HEK293 (cell line): ENCODE measurements around the gene MS4A14.

Source experiments
- CTCF ChIP-seq: fragments of 450-650 bp; formaldehyde crosslinking; IDR thresholded peaks from 2 replicates; pipeline ENCODE4 v1.5.1; 2016; ENCODE audit warnings: missing biosample characterization, missing genetic modification characterization
- KLF16 ChIP-seq: fragments of 450-650 bp; formaldehyde crosslinking; IDR thresholded peaks from 2 replicates; pipeline ENCODE4 v1.5.1; 2017; ENCODE audit warnings: missing biosample characterization, missing genetic modification characterization
- REST ChIP-seq: fragments of 450-650 bp; formaldehyde crosslinking; IDR thresholded peaks from 2 replicates; pipeline ENCODE4 v1.5.1; 2016; ENCODE audit warnings: missing biosample characterization, missing genetic modification characterization
- ZFP41 ChIP-seq: fragments of 450-650 bp; formaldehyde crosslinking; IDR thresholded peaks from 2 replicates; pipeline ENCODE4 v1.5.1; 2016; ENCODE audit warnings: missing biosample characterization, missing genetic modification characterization, borderline replicate concordance
- ZNF16 ChIP-seq: fragments of 450-650 bp; formaldehyde crosslinking; IDR thresholded peaks from 2 replicates; pipeline ENCODE4 v1.5.1; 2016; ENCODE audit warnings: low read depth, missing biosample characterization, missing genetic modification characterization
- ZNF211 ChIP-seq: fragments of 450-650 bp; formaldehyde crosslinking; IDR thresholded peaks from 2 replicates; pipeline ENCODE4 v1.5.1; 2016; ENCODE audit warnings: low read depth, missing biosample characterization, missing genetic modification characterization
- ZNF404 ChIP-seq: fragments of 450-650 bp; formaldehyde crosslinking; IDR thresholded peaks from 2 replicates; pipeline ENCODE4 v1.5.1; 2017; ENCODE audit warnings: missing biosample characterization, missing genetic modification characterization
- ZNF501 ChIP-seq: fragments of 450-650 bp; formaldehyde crosslinking; IDR thresholded peaks from 2 replicates; pipeline ENCODE4 v1.5.1; 2016; ENCODE audit warnings: missing biosample characterization, missing genetic modification characterization
- ZNF561 ChIP-seq: fragments of 450-650 bp; IDR thresholded peaks from 2 replicates; pipeline ENCODE4 v1.5.1; 2018; ENCODE audit warnings: missing biosample characterization, missing genetic modification characterization, borderline replicate concordance
- TF ChIP-seq, protein P1 (sequence below): fragments of 450-650 bp; formaldehyde crosslinking; conservative IDR thresholded peaks from 2 replicates; pipeline ENCODE4 v1.5.1; 2016; ENCODE audit warnings: low read depth, missing biosample characterization, missing genetic modification characterization
- TF ChIP-seq, protein P2 (sequence below): fragments of 450-650 bp; formaldehyde crosslinking; IDR thresholded peaks from 2 replicates; pipeline ENCODE4 v1.5.1; 2016; ENCODE audit warnings: missing biosample characterization, missing genetic modification characterization, low read depth
- TF ChIP-seq, protein P3 (sequence below): fragments of 450-650 bp; formaldehyde crosslinking; IDR thresholded peaks from 2 replicates; pipeline ENCODE4 v1.5.1; 2016; ENCODE audit warnings: missing biosample characterization, missing genetic modification characterization
- TF ChIP-seq, protein P4 (sequence below): fragments of 450-650 bp; formaldehyde crosslinking; IDR thresholded peaks from 2 replicates; pipeline ENCODE4 v1.5.1; 2016; ENCODE audit warnings: missing biosample characterization, missing genetic modification characterization

- TF ChIP-seq, protein P1, sequence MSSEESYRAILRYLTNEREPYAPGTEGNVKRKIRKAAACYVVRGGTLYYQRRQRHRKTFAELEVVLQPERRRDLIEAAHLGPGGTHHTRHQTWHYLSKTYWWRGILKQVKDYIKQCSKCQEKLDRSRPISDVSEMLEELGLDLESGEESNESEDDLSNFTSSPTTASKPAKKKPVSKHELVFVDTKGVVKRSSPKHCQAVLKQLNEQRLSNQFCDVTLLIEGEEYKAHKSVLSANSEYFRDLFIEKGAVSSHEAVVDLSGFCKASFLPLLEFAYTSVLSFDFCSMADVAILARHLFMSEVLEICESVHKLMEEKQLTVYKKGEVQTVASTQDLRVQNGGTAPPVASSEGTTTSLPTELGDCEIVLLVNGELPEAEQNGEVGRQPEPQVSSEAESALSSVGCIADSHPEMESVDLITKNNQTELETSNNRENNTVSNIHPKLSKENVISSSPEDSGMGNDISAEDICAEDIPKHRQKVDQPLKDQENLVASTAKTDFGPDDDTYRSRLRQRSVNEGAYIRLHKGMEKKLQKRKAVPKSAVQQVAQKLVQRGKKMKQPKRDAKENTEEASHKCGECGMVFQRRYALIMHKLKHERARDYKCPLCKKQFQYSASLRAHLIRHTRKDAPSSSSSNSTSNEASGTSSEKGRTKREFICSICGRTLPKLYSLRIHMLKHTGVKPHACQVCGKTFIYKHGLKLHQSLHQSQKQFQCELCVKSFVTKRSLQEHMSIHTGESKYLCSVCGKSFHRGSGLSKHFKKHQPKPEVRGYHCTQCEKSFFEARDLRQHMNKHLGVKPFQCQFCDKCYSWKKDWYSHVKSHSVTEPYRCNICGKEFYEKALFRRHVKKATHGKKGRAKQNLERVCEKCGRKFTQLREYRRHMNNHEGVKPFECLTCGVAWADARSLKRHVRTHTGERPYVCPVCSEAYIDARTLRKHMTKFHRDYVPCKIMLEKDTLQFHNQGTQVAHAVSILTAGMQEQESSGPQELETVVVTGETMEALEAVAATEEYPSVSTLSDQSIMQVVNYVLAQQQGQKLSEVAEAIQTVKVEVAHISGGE = no peak
- TF ChIP-seq ZNF501 (tag by site-specific recombination) (no peak), CTCF (tag by site-specific recombination) (no peak), KLF16 (tag by site-specific recombination) (no peak), ZNF16 (tag by site-specific recombination) (no peak), ZNF211 (tag by site-specific recombination) (no peak), ZFP41 (tag by site-specific recombination) (no peak), ZNF561 (tag by site-specific recombination) (no peak), ZNF404 (tag by site-specific recombination) (no peak), REST (tag by site-specific recombination) (no peak)
- TF ChIP-seq, protein P2, sequence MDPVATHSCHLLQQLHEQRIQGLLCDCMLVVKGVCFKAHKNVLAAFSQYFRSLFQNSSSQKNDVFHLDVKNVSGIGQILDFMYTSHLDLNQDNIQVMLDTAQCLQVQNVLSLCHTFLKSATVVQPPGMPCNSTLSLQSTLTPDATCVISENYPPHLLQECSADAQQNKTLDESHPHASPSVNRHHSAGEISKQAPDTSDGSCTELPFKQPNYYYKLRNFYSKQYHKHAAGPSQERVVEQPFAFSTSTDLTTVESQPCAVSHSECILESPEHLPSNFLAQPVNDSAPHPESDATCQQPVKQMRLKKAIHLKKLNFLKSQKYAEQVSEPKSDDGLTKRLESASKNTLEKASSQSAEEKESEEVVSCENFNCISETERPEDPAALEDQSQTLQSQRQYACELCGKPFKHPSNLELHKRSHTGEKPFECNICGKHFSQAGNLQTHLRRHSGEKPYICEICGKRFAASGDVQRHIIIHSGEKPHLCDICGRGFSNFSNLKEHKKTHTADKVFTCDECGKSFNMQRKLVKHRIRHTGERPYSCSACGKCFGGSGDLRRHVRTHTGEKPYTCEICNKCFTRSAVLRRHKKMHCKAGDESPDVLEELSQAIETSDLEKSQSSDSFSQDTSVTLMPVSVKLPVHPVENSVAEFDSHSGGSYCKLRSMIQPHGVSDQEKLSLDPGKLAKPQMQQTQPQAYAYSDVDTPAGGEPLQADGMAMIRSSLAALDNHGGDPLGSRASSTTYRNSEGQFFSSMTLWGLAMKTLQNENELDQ = no peak
- TF ChIP-seq, protein P3, sequence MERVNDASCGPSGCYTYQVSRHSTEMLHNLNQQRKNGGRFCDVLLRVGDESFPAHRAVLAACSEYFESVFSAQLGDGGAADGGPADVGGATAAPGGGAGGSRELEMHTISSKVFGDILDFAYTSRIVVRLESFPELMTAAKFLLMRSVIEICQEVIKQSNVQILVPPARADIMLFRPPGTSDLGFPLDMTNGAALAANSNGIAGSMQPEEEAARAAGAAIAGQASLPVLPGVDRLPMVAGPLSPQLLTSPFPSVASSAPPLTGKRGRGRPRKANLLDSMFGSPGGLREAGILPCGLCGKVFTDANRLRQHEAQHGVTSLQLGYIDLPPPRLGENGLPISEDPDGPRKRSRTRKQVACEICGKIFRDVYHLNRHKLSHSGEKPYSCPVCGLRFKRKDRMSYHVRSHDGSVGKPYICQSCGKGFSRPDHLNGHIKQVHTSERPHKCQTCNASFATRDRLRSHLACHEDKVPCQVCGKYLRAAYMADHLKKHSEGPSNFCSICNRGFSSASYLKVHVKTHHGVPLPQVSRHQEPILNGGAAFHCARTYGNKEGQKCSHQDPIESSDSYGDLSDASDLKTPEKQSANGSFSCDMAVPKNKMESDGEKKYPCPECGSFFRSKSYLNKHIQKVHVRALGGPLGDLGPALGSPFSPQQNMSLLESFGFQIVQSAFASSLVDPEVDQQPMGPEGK = no peak
- TF ChIP-seq, protein P4, sequence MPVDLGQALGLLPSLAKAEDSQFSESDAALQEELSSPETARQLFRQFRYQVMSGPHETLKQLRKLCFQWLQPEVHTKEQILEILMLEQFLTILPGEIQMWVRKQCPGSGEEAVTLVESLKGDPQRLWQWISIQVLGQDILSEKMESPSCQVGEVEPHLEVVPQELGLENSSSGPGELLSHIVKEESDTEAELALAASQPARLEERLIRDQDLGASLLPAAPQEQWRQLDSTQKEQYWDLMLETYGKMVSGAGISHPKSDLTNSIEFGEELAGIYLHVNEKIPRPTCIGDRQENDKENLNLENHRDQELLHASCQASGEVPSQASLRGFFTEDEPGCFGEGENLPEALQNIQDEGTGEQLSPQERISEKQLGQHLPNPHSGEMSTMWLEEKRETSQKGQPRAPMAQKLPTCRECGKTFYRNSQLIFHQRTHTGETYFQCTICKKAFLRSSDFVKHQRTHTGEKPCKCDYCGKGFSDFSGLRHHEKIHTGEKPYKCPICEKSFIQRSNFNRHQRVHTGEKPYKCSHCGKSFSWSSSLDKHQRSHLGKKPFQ (tag by site-specific recombination) = no peak
Measured at GRCh38 chr11:60422609-60423008, 26.4 kb downstream of the MS4A14 start.
